Stimulated activated CD4-positive, alpha-beta T cell treated with anti-CD3 and anti-CD28 coated beads, Interleukin-1b, Interleukin-23, amount 100 ng/mL, for 4 hours (primary cell): ENCODE results near the gene MARCKS.

Experiments
- DNase-seq, 2 donors: peaks; one replicate each; pipeline ENCODE4 v3.0.0-alpha.2; 2020; ENCODE audit warnings: low read depth in 2 of 2

MARCKS gene, protein sequence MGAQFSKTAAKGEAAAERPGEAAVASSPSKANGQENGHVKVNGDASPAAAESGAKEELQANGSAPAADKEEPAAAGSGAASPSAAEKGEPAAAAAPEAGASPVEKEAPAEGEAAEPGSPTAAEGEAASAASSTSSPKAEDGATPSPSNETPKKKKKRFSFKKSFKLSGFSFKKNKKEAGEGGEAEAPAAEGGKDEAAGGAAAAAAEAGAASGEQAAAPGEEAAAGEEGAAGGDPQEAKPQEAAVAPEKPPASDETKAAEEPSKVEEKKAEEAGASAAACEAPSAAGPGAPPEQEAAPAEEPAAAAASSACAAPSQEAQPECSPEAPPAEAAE

DNA sequence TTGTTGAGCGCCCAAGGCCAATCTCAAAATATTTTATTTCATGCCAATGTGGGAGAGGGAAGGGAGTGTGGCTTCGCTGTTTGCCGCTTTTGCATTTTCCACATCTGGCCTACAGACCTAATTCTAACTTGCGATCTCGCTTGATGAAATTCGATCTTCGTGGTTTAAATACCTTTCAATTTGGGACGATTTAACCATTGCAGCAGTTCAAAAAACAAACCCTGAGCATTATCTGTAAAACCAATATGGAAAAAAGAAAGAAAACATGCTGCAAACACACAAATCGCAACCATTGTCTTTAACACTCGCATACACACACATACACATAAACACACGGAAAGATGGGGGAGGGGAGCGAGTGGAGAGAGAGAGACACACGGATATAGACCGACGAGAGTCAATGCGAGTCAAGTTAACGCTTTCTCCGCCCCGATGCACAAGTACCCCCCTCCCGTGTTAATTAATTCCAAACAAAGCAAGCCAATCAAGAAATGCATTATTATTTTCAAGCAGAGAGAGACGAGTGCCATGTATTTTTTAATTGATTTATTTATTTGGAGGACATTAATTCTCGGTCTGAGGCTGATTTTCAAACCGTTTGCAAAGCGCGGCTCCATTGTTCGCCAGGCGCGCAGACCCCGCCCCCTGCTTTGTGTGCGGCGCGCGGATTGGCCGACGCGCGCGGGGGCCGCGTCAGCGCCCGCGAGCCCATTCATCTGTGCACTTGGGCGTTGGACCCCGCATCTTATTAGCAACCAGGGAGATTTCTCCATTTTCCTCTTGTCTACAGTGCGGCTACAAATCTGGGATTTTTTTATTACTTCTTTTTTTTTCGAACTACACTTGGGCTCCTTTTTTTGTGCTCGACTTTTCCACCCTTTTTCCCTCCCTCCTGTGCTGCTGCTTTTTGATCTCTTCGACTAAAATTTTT lies at the start of gene MARCKS:
TSS of gene MARCKS (plus strand) at position 721 of the 931 bp plus-strand sequence. CDS start 401 bp downstream, outside the sequence.
- no peak for DNase-seq

DNA sequence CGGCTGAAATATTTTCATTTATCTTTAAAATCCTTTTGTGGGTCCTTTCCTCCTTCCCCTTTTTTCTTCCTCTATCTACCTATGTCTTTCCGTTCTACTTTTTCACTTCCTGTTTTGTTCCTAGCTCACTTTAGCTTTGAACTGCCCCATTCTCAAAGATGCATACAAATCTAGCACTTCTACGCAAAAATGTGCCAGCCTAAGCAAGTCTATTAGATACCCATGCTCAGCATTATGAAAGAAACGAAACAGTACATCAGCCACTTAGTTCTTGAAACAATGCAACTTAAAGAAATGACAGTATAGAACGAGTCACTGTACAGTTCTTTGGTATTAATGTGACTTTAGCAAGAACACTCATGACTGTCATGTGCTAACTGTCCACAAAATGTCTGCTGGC lies 47.3 kb upstream of the MARCKS start:
- no peak for DNase-seq

- DNase-seq: no peak
Measured at GRCh38 chr6:113813142-113813541, 44.0 kb upstream of the MARCKS start.

DNA sequence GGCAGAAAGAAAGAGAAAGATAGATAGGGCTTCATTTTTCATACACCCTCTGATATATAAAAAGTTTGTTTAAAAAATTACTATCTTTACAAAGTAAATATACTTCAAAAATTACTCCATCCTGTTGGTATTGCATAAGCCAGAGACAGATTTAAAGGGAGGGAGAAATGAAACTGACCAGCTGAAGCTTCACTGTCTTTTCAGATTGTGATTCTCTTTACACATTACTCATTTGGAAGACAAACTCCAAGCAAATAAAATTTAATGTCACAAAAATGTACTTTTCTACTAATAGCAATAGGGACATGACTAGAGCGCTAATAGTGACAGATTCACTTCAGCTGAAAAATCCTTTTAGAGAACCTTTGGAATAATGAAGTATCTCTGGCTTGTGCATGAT lies 38.6 kb upstream of the MARCKS start:
- no peak for DNase-seq

- no peak for DNase-seq
Measured at GRCh38 chr6:113819169-113819830, 37.8 kb upstream of the MARCKS start.

- no peak for DNase-seq
Measured at GRCh38 chr6:113820761-113821160, 36.4 kb upstream of the MARCKS start.

DNA sequence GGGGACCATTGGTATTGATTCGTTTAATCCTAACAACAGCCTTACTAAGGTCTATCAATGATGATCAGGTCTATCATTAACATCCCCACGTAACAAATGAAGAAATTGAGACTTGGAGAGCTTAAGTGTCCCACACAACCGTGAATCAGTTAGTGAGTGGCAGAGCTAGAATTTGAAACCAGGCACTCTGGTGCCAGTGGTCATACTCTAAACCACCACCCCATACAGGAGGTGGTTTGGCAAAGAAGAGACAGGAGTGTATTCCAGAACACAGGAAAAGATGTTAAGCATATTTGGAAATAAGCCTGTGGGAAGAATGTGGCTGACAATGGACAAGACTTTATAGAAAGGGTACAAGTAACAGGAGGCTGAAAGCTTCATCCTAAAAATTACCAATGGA lies 35.7 kb upstream of the MARCKS start:
- DNase-seq: no peak

GRCh38 chr6:113823916-113824315 lies 33.2 kb upstream of the MARCKS start:
- DNase-seq: no peak

- DNase-seq: no peak
Measured at GRCh38 chr6:113824411-113824810, 32.7 kb upstream of the MARCKS start.

DNA sequence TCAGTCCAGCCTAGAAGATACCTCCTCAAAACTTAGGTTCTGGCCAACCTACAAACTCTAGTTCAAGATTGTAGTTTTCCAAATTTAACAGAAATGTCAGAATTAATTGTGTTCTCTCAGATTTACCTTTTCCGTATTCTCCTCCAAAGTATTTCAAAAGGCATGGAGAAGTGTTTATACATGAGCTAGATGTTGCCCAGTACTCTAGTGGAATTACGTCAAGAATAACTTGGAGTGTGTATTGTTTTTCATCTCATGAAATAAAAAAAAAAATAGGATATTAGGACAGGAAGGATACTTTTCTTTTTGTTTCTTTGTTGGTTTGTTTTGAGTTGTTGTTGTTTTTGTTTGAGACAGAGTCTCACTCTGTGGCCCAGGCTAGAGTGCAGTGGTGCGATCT lies 32.3 kb upstream of the MARCKS start:
- DNase-seq: no peak

DNA sequence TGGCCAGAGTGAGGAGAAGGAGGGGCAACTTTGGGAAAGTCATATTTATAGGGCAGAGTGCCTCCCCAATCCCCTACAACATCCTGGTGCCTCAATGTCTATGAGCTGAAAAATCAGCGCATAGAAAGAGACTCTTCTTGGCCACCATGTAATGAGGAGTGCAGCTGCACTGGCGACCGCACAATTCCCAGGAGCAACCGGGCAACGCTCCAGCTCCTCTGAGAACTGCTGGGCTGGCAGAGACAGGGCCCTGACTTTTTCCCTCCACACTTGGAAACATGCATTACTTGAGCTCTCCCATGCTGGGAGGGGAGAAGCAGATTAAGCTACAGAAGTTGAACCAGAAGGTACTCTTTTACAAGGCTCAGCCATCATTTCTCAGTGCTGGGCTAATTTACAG lies 31.4 kb upstream of the MARCKS start:
- no peak for DNase-seq

GRCh38 chr6:113828984-113829695 lies 28.0 kb upstream of the MARCKS start:
- no peak for DNase-seq

GRCh38 chr6:113829696-113830045 lies 27.5 kb upstream of the MARCKS start:
- no peak for DNase-seq

DNA sequence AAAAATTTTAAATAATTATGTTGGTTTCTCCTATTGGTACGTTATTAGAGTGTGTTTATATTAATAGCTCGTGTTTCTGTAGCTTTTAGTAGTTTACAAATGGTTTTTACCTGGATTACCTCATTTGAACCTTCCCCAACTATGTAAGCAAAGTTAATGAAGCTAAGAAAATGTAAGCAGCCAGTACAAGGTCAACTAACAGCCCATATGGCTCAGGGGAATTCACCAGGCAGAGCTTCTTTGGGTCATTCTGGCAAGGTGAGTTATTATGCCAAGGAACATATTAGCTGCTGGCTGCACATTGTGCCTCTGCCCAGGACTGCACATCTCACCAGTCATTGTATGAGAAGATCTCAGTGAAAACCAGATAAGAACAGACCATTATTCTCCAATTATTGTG lies 27.0 kb upstream of the MARCKS start:
- DNase-seq: no peak

- no peak for DNase-seq
Measured at GRCh38 chr6:113833537-113833936, 23.6 kb upstream of the MARCKS start.

DNA sequence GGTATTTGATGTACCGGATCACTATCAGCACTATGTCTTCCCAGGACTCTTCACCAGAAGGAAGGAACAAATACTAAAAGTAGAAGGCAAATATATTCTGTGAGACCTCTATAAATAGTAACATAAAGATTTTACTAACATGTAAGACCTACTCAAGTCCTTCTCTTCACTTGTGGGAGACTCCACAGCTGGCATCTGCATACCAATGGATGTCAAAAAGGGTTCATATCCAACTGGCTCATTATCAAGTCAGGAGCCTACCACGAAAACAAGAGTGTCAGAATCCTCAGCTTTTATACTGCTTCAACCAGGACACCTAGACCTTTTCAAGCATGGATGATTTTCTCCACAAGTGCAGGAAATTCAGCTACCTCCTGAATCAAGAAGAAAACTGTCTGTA lies 20.0 kb upstream of the MARCKS start:
- DNase-seq: no peak

GRCh38 chr6:113842165-113842564 lies 15.0 kb upstream of the MARCKS start:
- DNase-seq: no peak

GRCh38 chr6:113843500-113844073 lies 13.6 kb upstream of the MARCKS start:
- DNase-seq: no peak

GRCh38 chr6:113846577-113846976 lies 10.6 kb upstream of the MARCKS start:
- DNase-seq: no peak

DNA sequence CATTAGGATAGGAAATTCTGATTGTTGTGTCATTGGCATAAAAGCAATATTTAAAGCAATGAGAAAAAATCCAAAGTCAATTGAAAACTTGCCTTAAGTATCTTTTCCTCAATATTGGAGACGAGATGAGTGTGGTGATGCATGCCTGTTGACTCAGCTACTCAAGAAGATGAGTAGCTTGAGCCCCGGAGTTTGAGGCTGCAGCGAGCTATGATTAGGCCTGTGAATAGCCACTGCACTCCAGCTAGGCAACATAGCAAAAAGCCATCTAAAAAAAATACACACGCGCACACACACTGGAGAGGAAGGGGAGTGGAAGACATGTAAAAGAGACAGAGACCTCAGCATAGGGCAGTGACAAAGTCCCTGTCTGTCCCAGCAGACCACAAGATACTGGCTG lies 9.7 kb upstream of the MARCKS start:
- DNase-seq: no peak

- DNase-seq: no peak
Measured at GRCh38 chr6:113848280-113848679, 8.9 kb upstream of the MARCKS start.

GRCh38 chr6:113848811-113849210 lies 8.3 kb upstream of the MARCKS start:
- no peak for DNase-seq
